Retinal pigment epithelial cell (primary cell): Measurements from ENCODE around the gene XYLB.

Source experiments
- DNase-seq: peaks from one replicate; pipeline ENCODE4 v3.0.0-alpha.2; 2010; ENCODE audit warnings: low read depth
- H3K4me3 ChIP-seq: 2 replicates; pipeline ENCODE4 v1.5.1; 2011; ENCODE audit warnings: mild to moderate bottlenecking, low read length, control low read depth, moderate library complexity
- TF ChIP-seq, protein P1 (sequence below): conservative IDR thresholded peaks from 2 replicates; pipeline ENCODE4 v1.5.1; 2011; ENCODE audit warnings: low read depth, low read length, control low read depth, inconsistent platforms

The XYLB gene

DNA sequence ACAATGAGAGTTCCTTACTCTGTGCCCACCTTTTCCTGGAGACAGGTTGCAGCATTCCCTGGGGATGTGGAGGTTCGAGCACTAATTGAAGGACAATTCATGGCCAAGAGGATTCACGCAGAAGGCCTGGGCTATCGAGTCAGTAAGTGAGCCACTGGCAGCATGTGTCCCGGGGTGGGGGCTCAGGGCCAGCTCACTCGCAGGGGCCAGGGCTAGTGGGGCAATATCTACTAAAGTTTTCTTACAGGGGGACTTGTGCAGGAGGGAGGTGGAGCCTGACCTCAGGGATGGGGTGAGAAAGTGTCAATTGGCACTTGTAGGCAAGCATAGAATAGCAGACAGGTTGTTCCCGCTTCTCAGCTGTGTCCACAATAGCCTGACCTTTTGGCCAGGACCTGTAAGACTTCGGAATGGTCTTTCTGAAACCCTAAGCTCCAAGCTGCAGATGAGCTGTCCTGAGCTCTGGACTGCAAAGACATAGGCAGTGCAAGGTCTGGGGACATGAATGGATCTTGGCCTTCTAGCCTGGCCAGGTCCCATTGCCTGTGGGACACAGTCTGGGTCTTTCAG is 32.7 kb downstream of the XYLB start:
- DNase-seq: no peak
- no peak overlapping the region for H3K4me3 ChIP-seq
- TF ChIP-seq, protein P1, sequence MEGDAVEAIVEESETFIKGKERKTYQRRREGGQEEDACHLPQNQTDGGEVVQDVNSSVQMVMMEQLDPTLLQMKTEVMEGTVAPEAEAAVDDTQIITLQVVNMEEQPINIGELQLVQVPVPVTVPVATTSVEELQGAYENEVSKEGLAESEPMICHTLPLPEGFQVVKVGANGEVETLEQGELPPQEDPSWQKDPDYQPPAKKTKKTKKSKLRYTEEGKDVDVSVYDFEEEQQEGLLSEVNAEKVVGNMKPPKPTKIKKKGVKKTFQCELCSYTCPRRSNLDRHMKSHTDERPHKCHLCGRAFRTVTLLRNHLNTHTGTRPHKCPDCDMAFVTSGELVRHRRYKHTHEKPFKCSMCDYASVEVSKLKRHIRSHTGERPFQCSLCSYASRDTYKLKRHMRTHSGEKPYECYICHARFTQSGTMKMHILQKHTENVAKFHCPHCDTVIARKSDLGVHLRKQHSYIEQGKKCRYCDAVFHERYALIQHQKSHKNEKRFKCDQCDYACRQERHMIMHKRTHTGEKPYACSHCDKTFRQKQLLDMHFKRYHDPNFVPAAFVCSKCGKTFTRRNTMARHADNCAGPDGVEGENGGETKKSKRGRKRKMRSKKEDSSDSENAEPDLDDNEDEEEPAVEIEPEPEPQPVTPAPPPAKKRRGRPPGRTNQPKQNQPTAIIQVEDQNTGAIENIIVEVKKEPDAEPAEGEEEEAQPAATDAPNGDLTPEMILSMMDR: no peak

DNA sequence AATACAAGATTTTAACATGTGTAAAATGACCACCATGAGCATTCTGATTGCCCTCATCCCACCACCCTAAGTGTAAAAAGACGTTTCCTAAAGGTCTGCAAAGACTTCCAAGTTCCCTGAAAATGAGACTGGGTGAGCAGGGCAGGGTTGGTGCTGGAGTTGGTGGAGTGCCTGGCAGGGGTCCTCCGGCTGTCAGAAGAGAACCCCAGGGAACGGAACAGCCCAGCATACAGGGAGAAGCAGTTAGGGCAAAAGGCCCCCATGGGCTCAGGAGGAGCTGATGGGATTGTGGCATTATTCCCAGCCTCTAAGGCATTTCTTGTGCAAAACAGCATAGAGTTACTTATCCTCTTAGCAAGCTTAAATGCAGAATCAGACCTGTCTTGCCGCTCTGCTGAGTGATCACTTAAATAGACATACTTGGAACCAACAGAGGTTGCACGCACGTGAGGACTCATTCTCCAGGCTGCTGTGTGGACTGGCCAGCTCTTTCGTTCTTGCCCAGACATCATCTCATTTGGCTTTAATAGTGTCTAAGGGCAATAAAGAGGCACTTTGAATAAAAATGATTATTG is 36.0 kb downstream of the XYLB start:
- TF ChIP-seq, protein P1: no peak

DNA sequence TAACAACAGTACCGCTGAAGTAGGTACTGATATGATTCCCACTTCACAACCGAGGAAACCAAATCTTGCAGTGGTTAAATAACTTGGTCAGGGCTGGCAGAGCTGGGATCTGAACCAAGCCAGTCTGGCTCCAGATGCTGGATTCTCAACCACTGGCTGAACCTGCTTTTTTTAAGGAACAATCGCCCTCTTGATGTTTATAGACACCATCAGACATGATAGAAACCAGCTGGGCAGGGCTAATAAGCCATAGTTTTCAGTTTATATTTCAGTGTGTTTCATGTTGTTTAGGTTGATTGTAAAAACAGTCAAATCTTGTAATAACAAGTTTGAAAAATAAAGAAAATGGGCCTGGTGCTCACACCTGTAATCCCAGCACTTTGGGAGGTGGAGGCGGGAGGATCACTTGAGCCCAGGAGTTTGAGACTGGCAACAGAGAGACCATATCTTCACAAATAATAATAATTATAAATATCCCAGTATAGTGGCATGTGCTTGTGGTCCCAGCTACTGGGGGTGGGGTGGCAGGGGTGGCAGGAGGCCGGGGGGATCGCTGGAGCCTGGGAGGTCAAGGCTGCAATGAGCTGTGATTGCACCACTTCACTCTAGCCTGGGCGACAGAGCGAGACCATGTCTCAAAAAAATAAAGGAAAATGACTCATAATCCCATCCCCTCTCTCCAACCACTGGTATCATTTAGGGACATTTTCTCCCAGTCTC is 36.7 kb downstream of the XYLB start:
- DNase-seq: no peak
- TF ChIP-seq, protein P1: no peak

More for the DNA sequence above, 36.0 kb downstream of the XYLB start:
- H3K4me3 ChIP-seq: no peak overlapping the region
- DNase-seq: no peak

DNA sequence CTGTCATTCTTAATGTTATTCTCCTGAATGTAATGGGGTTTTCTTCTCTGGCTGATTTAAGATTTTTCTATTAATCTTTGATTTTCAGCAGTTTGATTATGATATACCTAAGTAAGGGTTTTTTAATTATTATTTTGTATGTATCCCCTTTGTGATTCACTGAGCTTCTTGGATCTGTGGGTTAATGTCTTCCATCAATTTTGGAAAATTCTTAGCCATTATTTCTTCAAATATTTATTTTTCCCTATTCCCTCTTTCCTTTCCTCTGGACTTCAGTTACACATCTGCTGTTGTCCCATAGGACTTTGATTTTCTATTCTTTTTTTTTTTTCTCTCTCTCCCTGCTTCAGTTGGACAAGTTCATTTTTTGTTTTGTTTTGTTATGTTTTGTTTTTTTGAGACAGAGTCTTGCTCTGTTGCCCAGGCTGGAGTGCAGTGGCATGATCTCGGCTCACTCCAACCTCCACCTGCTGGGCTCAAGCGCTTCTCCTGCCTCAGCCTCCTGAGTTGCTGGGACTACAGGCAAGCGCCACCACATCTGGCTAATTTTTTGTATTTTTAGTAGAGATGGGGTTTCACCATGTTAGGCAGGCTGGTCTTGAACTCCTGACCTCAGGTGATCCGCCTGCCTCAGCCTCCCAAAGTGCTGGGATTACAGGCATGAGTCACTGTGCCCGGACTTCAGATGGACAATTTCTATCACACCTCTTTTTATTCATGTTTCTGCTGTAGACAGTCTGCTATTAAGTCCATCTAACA is 40.6 kb downstream of the XYLB start:
- DNase-seq: no peak
- TF ChIP-seq, protein P1: no peak
- H3K4me3 ChIP-seq: no peak overlapping the region

More for the DNA sequence above, 36.7 kb downstream of the XYLB start:
- no peak overlapping the region for H3K4me3 ChIP-seq

DNA sequence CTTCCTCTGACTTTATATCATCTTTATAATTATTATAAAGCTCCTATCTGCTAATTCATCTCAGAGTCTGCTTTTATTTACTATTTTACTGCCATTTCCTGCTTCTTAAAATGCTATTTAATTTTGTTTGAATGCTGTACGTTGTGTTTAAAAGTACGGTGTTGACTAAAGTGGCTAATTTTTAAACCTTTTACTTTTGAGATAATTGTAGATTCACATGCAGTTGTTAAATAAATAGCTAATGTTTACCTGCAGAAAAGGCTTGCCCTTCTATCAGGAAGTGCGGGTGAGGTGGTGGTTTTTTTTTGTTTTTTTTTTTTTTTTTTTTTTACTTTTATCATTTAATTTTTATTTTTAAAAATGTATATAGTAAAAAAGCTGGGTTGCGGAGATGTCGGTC is 41.3 kb downstream of the XYLB start:
- TF ChIP-seq, protein P1: no peak
- no peak overlapping the region for H3K4me3 ChIP-seq
- DNase-seq: no peak

DNA sequence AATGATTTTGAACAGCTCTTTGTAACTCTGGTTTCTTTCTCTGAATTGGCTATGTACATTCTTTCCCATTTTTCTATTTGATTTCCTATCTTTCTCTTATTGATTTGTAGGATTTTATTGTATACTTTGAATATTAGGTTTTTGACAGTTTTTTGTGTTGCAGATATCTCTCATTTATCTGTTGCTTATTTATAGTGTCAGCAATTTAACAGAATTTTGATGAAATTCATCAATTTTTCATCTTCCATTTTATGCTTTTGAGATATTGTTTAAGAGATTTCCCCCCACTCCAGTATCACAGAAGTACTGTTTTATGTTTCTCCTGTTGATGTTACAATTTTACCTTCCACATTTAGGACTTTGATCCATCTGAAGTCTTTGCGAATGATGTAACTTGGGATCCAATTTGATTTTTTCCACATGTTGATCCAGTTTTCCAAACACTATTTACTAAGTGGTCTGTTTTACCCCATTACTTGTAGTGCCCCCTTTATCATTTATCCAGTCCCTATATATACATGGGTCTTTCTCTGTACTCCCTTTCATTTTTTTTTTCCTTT is 46.1 kb downstream of the XYLB start:
- H3K4me3 ChIP-seq: no peak overlapping the region
- TF ChIP-seq, protein P1: no peak
- DNase-seq: no peak
